Stimulated activated CD4-positive, alpha-beta T cell treated with anti-CD3 and anti-CD28 coated beads, TNF-alpha, amount 100 ng/mL, for 4 hours (primary cell): ENCODE results near the gene FST.

Experiments
- DNase-seq, 3 experiments: peaks; one replicate each; pipeline ENCODE4 v3.0.0-alpha.2; 2020; ENCODE audit warnings: low read depth in 3 of 3

The FST gene

GRCh38 chr5:53473633-53474032 lies 6.8 kb upstream of the FST start:
- no peak for DNase-seq

- DNase-seq, result no peak
These were observed 5.1 kb upstream of the FST start for GRCh38 chr5:53475320-53475719.

DNA sequence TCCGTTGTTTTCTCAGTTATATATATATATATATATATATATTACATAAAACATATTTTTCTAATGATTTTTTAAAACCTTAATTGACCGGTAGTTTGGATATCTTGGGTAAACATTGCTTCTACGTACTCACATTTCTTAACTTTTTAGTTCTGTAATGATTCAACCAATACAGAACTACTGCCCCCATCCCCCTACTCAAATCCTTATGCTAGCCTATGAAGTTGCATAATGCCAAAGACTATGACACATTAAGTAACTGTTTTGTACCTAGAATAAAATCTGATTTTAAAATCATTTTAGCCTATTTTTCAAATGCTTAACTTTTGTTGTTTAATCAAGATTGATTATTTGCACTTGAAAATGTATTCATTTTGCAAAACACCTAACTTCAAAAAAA lies 4.4 kb upstream of the FST start:
- no peak for DNase-seq

GRCh38 chr5:53476531-53477480 lies 3.6 kb upstream of the FST start:
- DNase-seq, result no peak

DNA sequence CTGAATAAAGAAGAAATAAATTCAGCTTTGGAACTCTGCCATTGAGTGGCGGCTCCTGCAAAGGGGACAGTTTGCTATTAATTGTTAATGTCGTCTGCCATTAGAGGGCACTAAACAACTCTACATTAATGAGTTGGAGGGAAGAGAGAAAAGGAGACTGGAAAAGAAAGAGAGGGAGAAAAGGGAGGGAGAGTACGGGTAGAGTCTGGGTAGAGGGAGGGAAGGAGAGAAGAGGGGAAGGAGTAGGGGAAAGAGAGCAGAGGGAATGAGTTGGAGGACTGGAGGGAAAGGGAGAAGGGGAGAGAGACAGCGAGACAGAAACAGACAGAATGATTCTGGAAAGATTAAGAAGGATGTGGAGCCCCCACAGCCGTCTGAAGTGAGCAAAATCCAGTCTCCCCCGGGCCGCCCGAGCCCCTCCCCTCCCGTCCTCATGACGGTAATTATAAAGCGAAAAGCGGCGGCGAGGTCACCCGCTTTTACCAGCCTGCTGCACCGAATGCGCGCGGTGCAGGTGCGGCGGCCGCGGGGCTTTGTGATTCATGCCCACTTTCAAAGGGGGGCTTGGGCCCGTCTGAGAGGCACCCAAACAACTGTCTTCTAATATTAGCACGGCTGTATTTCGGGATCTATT lies 1.9 kb upstream of the FST start:
- DNase-seq, result no peak

- no peak for DNase-seq
These were observed 1.3 kb upstream of the FST start for GRCh38 chr5:53479045-53479589.

DNA sequence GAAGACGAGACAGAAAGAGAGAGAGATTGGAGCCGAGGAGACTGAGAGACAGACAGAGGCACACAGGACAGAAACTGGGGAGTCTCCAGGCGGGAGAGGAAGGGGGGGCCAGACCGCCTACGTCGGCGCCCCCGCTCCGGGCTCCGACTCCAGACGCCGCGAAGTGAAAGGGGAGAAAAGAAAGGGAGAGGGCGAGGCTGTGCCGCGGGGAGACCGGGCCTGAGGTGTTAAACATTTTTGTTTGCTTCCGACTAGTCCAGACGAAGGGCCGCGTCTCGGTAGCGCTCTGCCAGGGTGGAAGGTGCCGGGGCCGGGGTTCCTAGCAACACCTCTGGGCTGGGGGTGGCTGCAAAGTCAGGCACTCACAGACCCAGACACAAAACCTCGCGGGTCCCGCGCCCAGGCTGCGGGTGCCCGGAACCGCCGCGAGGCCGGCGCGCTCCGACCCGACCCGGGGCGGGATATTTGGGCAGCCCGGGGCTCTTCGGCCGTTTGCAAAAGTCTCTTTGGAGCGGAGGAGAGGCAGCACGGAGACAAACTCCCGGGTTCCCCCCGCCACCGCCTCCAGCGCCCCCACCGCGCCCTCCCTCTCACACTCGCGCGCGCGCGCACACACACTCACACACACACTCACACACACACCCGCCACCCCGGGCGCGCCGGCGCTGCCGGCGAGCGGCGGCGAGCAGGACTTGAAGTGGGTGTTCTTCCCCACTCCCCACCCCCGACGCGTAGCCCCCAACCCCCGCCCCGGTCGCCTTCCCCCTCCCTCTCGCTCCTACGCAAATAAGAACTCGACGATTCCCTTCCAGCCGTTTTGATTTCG lies 626 bp upstream of the FST start:
- DNase-seq, result no peak

DNA sequence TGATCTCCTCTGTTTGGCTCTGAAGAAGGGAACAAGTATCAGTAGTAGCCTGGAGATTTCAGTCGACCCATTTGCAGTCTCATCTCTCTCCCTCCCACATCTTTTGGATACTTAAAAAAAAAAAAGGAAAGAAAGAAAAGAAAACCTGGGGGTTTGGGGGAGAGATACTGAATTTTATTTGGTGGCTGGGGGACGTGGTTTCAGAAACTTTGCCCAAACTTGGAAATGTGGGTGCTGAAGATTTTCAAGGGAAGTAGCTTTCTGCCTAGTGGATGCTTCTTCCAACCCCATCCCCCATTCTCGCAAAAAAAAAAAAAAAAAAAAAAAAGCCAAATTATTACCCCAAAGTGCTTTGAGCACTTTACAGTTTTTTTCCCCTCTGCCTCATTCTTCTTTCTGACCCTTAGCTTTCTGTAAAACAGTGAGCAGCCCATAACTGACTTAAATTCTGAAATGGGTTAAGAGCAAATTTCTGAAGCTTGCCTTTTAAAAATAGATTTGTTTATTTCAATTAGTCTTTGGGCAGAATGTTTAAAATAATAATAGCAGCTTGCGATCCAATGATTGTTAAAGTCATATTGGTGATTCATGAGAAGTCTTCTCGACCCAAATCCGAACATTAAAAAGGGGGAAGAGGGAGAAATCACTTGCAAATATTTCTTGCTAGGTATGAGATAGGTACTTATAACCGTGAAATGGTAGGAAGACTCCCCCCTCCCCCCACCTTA lies 894 bp downstream of the FST start:
- DNase-seq, result no peak

DNA sequence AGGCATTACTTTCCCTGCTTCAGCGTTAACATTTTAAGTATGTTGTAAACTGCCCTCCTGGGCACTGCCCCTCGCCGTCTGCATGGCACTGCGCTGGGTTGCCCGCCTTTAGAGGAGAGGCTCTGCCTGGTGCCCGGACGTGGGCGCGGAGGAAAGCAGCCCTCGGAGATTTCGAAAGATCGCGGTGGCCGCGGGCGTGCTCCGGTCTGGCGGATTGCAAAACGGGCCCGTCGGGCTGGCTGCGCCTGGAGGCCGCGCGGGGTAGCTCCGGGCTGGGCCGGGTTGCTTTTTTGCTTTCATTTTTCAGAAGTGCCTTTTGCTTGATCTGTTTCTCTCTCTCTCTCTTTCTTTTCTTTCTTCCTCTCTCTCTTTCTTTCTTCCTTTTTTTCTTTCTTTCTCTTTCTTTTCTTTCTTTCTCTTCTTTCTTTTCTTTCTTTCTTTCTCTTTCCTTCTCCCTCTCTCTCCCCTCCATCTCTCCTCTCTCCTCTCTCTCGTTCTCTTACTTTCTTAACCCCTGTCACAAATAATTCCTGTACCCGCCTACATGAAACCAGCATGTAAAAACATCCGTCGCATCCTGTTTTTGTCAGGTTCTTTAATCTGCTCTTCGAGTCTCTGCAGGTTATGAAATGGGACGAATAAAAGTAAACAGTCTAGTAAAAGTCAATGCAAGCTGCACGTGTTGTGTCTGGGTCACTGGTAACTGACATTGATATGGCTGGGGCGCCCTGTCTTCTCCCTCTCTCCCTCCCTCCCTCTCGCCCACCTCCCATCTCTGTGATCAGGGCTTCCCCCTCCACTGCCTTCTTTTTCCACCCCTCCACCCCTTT lies 1.7 kb downstream of the FST start:
- peak in 2 of 3 experiments; percentile 26 to 30 for DNase-seq

- DNase-seq, result no peak
These were observed 2.5 kb downstream of the FST start for GRCh38 chr5:53482717-53483638.

GRCh38 chr5:53487436-53487835 lies 7.0 kb downstream of the FST start:
- DNase-seq, result no peak

GRCh38 chr5:53488195-53488722 lies 7.8 kb downstream of the FST start:
- DNase-seq, result no peak

- no peak for DNase-seq
These were observed 10.3 kb downstream of the FST start for GRCh38 chr5:53490747-53491146.

GRCh38 chr5:53501054-53501453 lies 20.6 kb downstream of the FST start:
- DNase-seq, result no peak

- no peak for DNase-seq
These were observed 23.3 kb downstream of the FST start for GRCh38 chr5:53503562-53504218.

DNA sequence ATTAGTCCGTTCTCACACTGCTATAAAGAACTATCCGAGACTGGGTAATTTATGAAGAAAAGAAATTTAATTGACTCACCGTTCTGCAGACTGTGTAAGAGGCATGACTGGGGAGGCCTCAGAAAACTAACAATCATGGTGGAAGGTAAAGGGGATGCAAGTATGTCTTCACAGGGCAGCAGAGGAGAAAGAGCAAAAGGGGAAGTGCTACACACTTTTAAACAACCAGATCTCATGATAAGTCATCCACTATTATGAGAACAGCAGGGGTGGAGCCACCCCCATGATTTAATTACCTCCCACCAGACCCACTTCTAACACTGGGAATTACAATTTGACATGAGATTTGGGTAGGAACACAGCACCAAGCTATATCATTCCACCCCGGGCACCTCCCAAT lies 26.6 kb downstream of the FST start:
- DNase-seq, result no peak

GRCh38 chr5:53508125-53508524 lies 27.7 kb downstream of the FST start:
- DNase-seq, result no peak

- DNase-seq, result no peak
These were observed 32.1 kb downstream of the FST start for GRCh38 chr5:53512539-53512938.

DNA sequence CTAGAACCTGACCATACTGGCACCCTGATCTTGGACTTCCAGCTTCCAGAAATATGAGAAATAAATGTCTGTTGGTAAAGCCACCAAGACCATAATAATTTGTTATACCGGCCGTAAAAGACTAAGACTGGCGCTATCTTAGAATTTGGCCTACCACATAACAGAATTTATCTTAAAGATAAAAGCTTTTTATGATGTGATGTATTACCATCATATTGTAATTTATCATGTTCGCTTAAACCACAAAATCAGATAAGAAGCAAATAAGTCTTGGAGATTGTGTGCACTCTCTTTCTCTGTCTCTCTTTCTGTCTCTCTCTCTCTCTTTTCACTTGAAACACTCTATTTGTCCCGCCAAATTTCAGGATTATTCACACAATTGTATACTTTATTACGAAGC lies 35.6 kb downstream of the FST start:
- DNase-seq, result no peak
